Fibroblast of the aortic adventitia (primary cell): ENCODE measurements around the gene EPHA5. TPM values are rescaled to one million over a fixed set of nuclear protein-coding genes. Genes with fewer than 3 reads are reported as not detected.

Experiments used
- DNase-seq: peaks from one replicate; pipeline ENCODE4 v3.0.0-alpha.2; 2010; ENCODE audit warnings: low read depth
- H3K4me3 ChIP-seq: 2 replicates; pipeline ENCODE4 v1.5.1; 2011; ENCODE audit warnings: low read depth, mild to moderate bottlenecking, control low read depth, low read length, moderate library complexity
- total RNA-seq: library from RNA; depleted of rRNA; stranded (reverse); fragments of >200 nt; gene quantifications from 2 replicates; pipeline ENCODE4 v1.2.3, GENCODE V29; 2012; ENCODE audit warnings: low replicate concordance
- TF ChIP-seq, protein P1 (sequence below): IDR thresholded peaks from 2 replicates; pipeline ENCODE4 v1.5.1; 2011; ENCODE audit warnings: mild to moderate bottlenecking, low read length, control low read depth, inconsistent platforms; ENCODE audit not compliant: insufficient read depth

EPHA5 gene
- total RNA-seq, 1 donor: 50.2 TPM

DNA sequence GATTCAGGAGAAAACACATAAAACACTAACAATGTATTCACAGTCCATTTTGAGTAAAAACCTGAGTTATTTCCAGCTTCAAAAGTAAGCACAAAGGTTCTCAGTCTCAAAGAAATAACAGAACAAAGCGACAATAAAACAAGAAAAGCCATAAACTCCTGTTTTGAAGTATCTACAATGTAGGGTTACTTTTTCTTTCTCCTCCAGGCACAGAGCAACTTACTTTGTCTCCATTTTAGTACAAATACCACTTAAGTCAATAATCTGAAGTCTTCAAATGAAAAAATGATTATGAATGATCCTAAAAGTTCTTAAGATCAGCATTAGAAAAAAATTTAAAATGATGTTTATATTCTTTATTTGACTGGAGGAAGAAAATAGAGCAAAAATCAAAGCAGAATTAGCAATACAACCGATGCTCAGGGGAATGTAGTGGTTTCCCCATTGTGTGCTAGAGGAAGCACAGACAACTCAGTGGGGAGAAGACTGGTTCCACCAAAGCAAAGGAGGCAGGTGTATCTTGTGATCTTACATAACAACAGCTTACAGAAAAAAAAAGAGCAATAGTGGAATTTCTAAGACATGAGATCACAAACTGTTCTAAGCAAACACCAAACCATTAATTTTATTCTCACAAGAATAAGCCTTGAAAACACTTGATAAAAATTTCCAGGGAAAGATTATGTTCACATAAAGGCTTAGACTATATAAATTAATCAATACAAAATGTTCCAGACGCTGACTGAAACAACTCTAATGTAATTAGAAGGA lies 35.1 kb downstream of the EPHA5 start:
- H3K4me3 ChIP-seq: no peak overlapping the region
- TF ChIP-seq, protein P1, sequence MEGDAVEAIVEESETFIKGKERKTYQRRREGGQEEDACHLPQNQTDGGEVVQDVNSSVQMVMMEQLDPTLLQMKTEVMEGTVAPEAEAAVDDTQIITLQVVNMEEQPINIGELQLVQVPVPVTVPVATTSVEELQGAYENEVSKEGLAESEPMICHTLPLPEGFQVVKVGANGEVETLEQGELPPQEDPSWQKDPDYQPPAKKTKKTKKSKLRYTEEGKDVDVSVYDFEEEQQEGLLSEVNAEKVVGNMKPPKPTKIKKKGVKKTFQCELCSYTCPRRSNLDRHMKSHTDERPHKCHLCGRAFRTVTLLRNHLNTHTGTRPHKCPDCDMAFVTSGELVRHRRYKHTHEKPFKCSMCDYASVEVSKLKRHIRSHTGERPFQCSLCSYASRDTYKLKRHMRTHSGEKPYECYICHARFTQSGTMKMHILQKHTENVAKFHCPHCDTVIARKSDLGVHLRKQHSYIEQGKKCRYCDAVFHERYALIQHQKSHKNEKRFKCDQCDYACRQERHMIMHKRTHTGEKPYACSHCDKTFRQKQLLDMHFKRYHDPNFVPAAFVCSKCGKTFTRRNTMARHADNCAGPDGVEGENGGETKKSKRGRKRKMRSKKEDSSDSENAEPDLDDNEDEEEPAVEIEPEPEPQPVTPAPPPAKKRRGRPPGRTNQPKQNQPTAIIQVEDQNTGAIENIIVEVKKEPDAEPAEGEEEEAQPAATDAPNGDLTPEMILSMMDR: no peak
- peak; percentile 10 for DNase-seq

DNA sequence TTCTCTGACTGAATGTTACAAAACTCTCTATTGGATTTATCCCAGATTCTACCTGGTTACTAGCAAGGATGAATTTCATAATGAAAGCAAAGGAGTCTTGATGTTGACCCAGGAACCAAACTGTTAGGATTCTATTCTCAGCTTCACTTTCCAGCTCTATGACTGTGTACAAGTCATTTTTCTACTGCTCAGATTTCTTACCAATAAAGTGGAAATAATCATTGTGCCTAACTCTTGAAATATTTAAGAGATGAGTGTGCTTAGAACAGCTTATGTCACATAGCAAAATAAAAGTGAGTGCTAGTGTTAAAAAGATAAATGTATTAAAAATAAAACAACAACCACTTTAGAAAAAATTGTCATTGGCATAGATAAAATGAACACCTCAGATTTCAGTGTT lies 45.6 kb downstream of the EPHA5 start:
- no peak overlapping the region for H3K4me3 ChIP-seq
- TF ChIP-seq, protein P1: no peak
- peak; percentile 9 for DNase-seq

DNA sequence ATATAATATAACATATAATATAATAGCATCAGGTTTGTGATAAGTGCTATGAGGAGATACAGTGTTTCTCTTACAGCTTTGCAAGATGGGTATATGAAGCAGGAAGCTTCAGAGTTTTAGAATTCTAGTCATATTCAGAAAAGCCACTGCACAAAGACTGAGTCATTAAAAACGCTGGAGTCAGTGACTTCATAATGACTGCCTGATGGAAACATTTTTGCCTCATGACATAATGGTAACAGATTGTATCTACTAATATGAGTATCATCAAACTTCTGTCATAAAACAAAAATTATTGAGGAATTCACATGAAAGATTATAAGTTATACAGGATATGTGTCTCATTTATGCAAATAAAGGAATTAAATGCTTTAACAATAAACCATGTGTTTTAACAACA lies 46.8 kb downstream of the EPHA5 start:
- no peak overlapping the region for H3K4me3 ChIP-seq
- peak; percentile 66 for DNase-seq
- TF ChIP-seq, protein P1: no peak

DNA sequence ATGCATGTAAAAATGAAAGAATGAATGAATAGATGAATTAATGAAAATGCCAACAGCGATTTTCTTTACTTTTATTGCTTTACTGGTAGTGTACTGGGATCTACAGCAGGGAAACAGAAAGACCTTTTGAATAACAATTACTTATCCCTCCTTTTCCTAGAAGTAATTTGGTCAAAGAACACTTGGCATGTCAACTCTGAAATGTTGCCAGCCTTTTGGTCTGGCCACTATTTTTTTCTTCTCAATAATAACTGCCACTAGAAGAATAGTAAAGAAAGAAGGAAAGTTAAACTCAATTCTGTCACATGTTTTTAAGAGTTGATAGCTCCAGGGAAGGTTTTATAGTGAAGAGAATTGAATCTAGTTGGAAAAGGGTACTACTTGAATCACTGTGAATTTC lies 52.9 kb downstream of the EPHA5 start:
- TF ChIP-seq, protein P1: no peak
- H3K4me3 ChIP-seq: no peak overlapping the region
- DNase-seq: no peak

DNA sequence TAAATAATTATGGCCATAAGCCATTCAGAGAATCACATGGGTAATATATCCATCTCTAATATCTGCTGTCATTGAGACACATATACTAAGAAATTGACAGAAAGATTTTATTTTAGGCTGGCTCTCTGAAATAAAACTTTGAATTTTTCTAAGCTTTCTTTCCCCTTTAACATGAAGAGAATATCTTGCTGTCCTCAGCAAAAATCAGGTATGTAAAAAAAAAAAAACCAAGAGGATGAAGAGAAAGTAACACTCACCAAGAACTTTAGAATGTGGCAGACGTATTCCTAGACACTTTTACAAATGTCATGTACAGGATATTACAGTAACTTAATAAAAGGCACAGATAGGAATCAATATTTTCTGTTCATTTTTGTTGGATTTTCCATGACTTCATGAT lies 65.8 kb downstream of the EPHA5 start:
- no peak for DNase-seq
- H3K4me3 ChIP-seq: no peak overlapping the region
- TF ChIP-seq, protein P1: no peak

DNA sequence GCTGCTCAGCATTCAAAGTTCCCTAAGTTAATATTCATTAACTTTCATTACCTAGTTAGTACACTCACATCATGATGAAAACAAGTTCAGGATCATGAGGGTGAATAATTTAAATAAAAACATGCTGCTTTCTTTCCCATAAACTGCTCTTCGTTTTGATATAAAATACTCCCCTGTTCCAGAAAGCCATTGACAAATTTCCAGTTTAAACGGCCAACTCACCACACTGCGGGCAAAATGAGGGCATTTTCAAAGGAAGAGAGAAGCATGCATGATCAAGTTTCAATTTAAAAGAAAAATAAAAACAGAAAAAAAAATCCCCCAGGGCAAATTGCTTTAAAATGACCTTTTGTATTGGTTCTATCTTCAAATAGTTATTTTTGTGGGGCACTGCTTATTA lies 69.6 kb downstream of the EPHA5 start:
- H3K4me3 ChIP-seq: no peak overlapping the region
- DNase-seq: no peak
- TF ChIP-seq, protein P1: no peak

DNA sequence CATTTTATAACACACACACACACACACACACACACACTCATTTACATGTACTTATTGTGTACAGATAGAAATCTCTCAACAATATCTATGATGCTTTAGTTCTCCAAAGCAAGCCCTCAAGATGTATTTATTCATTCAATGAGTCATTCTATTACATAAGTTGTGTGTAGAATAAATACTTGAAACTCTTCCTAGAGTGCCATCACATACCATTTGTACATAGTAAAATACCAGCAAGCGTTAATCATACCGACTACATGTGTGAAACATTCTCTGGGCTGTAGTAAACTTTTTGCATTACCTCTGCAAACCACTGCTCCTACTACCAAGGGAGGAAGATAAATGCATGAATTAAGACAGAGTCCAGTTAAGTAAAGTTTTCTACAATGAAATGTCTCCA lies 70.9 kb downstream of the EPHA5 start:
- TF ChIP-seq, protein P1: no peak
- peak; percentile 36 for DNase-seq
- H3K4me3 ChIP-seq: no peak overlapping the region
